ENCODE results near the gene PURA.
"Not testable (repeated sequence)": the region's sequence is repeated elsewhere in the genome, so short reads cannot be mapped to it uniquely, and the experiment has no call there.

Gene PURA

GRCh38 chr5:140135127-140135526 lies 21.2 kb downstream of the PURA start:
- DNase-seq, result no peak

DNA sequence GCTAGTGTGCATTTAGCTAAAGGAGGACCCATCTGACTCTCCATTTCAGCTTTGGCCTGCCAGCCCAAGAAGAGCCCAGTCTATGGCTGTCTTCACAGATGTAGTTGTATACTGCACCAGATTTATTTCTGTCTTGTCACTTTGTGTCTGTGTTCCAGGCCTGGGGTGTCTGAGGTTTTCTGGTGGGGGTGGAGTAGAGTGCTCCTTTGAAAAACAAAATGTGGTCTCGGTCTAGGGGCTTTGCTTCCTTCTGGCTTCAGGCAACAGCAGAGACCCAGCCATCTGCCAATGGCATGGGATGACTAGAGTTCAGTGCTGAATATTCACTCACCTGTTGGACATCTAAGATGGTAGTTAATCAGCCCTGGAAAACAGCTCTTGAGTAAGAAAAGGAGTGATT lies 22.7 kb downstream of the PURA start:
- no peak for DNase-seq

- no peak for DNase-seq
These were observed 26.5 kb downstream of the PURA start for GRCh38 chr5:140140435-140140834.

- no peak for DNase-seq
These were observed 27.3 kb downstream of the PURA start for GRCh38 chr5:140141241-140141640.

GRCh38 chr5:140142246-140142645 lies 28.3 kb downstream of the PURA start:
- no peak for DNase-seq

DNA sequence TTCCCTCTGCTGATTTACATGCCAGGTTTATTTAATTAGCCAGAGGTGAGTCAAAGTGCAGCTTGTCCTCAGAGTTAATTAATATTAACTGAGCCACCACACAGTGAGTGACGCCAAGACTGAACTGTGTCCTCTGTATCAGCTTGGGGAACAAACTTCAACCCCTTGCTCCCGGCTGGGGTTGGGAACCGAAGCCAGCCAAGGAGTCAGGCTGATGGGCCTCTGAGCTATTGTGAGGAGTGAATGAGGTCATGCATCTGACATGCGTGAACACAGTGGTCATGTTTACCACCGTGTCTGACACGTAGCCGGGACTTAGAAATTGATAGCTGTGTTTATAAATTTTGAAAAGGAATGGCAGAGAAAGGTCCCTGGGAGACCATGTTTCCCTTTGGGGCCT lies 28.9 kb downstream of the PURA start:
- DNase-seq, result no peak

DNA sequence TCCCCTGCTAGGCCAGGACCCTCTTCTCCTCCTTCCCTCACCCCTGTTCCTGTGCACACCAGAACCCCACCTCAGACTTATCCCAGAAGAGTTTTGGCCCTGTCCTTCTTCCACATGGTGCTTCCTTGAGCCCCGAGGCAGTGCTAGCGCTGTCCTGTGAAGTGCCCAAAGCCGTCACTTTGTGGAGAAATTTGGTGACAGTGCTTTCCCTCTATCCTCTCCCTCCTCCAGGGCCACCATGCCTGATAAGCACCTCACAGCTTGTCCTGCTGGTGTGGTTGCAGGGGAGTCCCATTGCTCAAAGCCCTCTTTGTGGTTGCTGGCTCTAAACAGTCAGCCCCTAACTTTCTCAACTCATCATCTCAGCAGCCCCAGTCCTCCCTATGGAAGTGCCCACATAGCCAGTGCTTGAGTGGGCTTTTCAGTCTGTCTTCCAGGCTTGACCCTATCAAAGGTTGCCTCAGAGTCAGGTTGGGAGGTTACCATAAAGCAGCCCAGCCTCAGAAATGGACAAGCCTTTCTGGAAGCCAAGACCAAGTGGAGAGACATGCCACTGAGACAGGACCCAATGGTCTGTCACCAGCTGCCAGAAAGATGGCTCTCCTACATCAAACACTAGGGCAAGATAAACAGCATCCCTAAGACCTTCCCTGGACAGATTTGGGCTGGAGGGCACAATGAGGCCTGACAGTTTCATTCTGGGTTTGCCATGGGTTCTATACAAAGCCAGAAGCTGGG lies 29.8 kb downstream of the PURA start:
- no peak for DNase-seq

DNA sequence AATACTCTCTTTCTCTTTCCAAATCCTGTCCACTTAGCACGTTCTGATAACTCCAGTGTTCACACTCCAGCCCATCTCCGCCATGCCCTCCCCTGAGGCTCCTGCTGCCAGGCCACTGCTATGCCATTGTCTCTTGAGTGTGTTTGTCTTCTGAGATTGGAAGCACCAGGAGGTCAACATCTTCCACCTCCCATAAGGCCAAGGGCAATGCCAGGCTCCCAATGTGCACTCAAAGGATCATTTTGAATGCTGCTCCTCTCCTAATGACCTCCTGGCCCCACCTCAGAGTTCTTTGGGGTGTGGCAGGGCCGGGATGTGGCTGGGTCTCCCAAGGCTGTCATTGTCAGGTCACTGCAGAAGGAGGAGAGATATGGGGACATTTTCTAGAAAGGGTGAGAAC lies 31.3 kb downstream of the PURA start:
- DNase-seq, result no peak

DNA sequence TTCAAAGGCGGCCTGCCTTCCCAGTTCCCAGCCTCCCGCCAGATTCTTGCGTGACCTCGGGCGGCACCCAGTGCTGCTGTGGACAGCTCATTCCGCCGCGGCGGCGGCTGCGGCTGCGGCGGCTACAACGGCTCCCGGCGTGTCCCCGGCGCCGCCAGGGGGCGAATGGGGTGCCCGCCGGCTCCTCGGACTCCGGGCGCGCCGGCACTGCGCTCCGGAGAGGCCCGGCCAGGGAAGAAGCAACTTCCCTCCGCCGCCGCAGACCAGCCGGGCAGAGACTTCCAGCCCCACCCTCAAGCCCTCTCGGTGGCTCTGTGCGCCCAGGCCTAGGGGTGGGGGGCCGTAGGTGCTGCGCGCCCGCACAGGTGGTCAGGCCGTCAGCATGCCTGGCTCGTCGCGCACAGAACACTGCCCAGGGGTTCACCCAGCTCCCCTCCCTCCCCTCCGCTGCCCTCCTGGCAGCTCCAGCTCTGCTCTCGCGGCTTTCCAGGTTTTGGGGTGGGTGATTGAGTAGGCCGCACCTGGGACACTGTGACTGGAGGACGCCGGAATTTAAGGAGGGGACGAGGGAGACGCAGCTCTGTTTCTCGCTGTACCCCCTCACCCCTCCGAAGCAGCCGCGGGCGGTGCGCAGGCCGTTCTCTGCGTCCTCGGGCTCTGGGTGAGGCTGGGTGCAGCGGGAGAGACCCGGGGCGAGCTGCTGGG lies 32.1 kb downstream of the PURA start:
- peak in 31 of 56 donors; percentile 7 to 77 (median 34) for DNase-seq

- no peak for DNase-seq
These were observed 32.6 kb downstream of the PURA start for GRCh38 chr5:140146523-140146842.

- DNase-seq, result no peak
These were observed 33.6 kb downstream of the PURA start for GRCh38 chr5:140147460-140147859.

GRCh38 chr5:140148508-140148907 lies 34.6 kb downstream of the PURA start:
- DNase-seq, result peak in 7 of 56 donors; percentile 11 to 40 (median 17)

- no peak for DNase-seq
These were observed 36.3 kb downstream of the PURA start for GRCh38 chr5:140150201-140150600.

GRCh38 chr5:140151144-140152021 lies 37.5 kb downstream of the PURA start:
- DNase-seq, result no peak

- DNase-seq, result no peak
These were observed 38.4 kb downstream of the PURA start for GRCh38 chr5:140152022-140152999.

DNA sequence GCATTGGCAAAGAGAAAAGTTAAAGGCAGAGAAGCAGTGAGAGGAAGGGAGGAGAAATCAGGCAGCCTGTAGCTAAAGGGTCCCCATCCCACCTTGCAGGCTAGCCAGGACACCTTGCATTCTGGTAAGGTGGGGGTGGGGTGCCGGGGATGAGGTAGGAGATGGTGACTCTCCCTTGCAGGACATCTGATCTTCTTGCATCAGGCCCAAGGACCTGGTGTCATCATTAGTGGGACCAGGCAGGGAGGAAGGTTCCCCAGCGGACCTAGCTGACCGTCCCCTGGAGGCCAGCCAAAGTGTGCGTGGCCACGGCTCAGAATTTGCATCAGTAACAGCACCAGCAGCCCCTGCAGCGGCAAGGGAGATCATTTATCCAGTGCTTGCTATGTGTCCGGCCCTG lies 39.3 kb downstream of the PURA start:
- DNase-seq, result peak in 1 of 56 donors; percentile 7

- peak in 22 of 56 donors; percentile 5 to 66 (median 34) for DNase-seq
These were observed 40.0 kb downstream of the PURA start for GRCh38 chr5:140153905-140154304.

DNA sequence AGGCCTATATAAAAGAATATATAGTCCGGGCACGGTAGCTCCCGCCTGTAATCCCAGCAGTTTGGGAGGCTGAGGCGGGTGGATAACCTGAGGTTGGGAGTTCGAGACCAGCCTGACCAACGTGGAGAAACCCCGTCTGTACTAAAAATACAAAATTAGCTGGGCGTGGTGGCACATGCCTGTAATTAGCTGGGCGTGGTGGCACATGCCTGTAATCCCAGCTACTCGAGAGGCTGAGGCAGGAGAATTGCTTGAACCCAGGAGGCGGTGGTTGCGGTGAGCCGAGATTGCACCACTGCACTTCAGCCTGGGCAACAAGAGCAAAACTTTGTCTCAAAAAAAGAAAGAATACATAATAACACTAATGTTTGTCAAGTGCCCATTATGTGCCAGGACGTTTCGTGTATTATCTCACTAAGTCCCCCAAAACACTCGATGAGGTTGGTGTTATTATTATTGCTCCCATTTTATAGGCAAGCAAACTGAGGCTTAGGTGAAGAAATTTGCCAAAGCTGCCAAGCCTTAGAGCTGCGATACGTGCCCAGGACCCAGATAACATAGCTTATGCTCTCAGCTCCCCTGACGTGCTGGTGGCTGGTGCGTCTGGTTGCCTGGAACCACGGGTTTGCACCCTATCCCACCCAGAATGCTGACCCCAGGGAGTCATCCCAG lies 40.9 kb downstream of the PURA start:
- not testable (repeated sequence) for DNase-seq

DNA sequence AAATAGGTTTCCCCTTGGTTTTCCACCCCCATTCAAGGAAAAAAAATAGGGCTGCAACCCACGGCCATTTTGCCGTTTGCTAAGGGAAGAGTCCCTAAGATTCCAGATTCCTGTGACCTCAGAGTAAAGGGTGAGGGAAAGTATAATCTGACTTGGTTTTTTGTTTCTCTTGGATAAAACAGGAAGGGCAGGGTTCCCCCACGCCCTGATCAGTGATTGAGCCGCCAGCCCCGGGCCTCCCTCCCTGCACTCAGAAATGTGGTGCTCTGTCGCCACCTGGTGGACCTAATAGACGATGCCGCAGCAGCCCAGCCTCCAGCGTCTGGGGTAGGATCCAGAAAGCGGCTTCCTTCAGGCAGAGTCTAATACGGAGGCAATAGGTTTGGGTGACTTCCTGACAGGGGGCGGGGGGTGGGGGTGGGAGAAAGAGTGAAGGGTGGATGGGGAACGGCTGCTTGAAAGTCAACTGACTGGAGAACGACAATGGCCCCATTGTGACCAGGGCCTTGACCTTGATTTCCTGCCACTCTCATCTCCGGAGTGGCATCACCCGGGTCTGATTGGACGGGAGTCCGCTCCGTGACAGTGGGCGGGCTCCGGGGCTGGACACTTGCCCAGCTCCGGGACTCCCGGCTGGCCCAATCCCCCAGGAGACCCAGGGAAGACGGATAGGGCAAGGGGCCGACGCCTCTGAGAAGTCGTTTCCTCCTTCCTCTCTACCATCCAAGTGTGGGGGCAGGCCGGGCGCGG lies 43.3 kb downstream of the PURA start:
- DNase-seq, result peak; percentile 43 to 98 (median 92)

All from nucleus accumbens (tissue), 56 donors.